ENCODE data around the gene SPOP. TPM values are rescaled to one million over a fixed set of nuclear protein-coding genes. Genes with fewer than 3 reads are reported as not detected.

SPOP gene
- total and polyA plus RNA-seq, 3 experiments from 2014 or later, result 74.8 to 101 (median 75.1) TPM

DNA sequence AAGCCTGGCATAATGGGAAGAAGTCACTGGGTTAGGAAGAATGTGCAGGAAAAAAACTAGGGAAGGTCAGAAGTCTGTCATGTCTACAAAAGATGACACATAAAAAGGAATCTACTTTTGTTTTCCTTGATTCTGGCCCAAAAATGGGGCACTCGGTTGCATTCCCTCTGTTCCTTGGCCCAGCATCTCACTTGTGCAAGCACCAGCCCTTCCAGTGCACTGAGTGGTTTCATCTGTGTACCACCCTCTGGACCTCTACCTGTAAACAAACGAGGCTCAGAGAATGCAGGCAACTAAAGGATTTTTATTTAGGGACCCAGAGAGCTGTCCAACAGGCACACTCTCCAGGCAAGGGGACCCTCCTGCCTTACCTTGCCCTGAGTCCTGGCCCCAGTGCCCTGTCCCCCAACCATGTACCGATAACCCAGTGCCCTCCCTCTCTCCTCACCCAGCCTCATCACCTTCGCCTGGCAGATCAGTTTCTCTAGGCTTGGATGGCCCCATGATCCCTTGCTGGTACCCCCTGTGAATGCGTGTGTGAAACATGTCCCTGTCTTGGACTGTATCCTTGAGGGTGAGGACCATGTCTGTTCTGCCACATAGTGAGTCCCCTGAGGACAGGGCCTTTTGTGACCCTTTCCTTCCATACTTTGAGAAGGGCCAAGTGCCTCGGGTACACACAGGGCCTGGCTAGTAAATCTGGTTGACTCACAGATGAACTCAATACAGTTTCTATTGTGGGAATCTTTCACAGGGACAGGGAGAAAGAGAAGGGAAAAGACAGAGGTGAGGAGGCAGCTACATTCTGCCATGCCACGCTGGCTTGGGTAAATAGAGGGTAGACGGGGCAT is 88.9 kb downstream of the SPOP start:
- Mint-ChIP-seq H3K36me3 (peaks cover 4 to 11% (median 7%) of the 10 kb centered on the region in 3 donors), H3K4me3 (no peak overlapping the region), H3K4me1 (peaks cover 0 to 5% (median 4%) of the 10 kb centered on the region in 3 donors), H3K27me3 (peaks cover 0 to 3% of the 10 kb centered on the region in 2 donors), H3K27ac (peak overlapping the region in 2 of 8 donors; percentile 62 to 83), H3K9me3 (no peaks in the 10 kb centered on the region)
- POLR2A ChIA-PET, result no interaction called here
- peaks cover 4% of the 10 kb centered on the region for H3K36me3 ChIP-seq (ENCODE audit: insufficient read depth, low read length)
- no peaks in the 10 kb centered on the region for H3K9me3 ChIP-seq (ENCODE audit: low read length)
- H3K4me1 ChIP-seq (ENCODE audit: insufficient read depth, low read length), result no peaks in the 10 kb centered on the region
- no peaks in the 10 kb centered on the region for H3K27me3 ChIP-seq (ENCODE audit: insufficient read depth, low read length, poor library complexity, severe bottlenecking)
- no peak overlapping the region for H3K4me3 ChIP-seq (ENCODE audit: low read length)
- no peak overlapping the region for H3K27ac ChIP-seq (ENCODE audit: low read depth, low read length)
- DNase-seq, result no peak
- CTCF ChIA-PET, result interaction anchor here (1.1 kb wide), 1 partner anchor 19 kb away, joined by 3 read pairs; no protein-coding TSS in a partner anchor

DNA sequence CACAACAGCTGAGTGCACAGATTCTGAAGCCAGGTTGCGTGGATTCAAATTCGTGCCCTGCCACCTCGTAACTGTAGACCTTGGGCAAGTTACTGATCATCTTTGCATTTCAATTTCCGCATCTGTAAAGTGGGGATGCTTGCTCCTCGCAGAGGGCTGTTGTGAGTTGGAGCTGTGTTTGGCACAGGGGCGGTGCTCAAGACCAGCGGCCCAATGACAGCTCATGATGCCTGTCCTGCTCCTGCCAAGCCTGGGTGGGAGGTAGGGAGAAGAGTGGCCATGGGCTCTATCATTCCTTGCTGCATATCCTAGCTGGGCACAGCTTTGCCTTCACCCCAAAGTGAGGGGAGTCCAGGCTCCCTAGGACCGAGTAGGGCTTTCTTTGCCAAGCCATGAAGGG is 89.6 kb downstream of the SPOP start:
- Histone ChIP-seq H3K9me3 (ENCODE audit: low read length) (no peaks in the 10 kb centered on the region), H3K27ac (ENCODE audit: low read depth, low read length) (no peak overlapping the region), H3K36me3 (ENCODE audit: insufficient read depth, low read length) (peaks cover 4% of the 10 kb centered on the region), H3K4me1 (ENCODE audit: insufficient read depth, low read length) (no peaks in the 10 kb centered on the region), H3K4me3 (ENCODE audit: low read length) (no peak overlapping the region), H3K27me3 (ENCODE audit: insufficient read depth, low read length, poor library complexity, severe bottlenecking) (no peaks in the 10 kb centered on the region)
- Mint-ChIP-seq H3K36me3 (peaks cover 4 to 11% (median 7%) of the 10 kb centered on the region in 3 donors), H3K9me3 (no peaks in the 10 kb centered on the region), H3K4me1 (peaks cover 0 to 5% (median 4%) of the 10 kb centered on the region in 3 donors), H3K4me3 (no peak overlapping the region), H3K27ac (peak overlapping the region in 1 of 8 donors; percentile 83), H3K27me3 (peaks cover 0 to 3% of the 10 kb centered on the region in 2 donors)
- ChIA-PET POLR2A (no interaction called here), CTCF (interaction anchor here (1.7 kb wide), 1 partner anchor 12 kb away, joined by 4 read pairs; no protein-coding TSS in a partner anchor)
- DNase-seq, result no peak

DNA sequence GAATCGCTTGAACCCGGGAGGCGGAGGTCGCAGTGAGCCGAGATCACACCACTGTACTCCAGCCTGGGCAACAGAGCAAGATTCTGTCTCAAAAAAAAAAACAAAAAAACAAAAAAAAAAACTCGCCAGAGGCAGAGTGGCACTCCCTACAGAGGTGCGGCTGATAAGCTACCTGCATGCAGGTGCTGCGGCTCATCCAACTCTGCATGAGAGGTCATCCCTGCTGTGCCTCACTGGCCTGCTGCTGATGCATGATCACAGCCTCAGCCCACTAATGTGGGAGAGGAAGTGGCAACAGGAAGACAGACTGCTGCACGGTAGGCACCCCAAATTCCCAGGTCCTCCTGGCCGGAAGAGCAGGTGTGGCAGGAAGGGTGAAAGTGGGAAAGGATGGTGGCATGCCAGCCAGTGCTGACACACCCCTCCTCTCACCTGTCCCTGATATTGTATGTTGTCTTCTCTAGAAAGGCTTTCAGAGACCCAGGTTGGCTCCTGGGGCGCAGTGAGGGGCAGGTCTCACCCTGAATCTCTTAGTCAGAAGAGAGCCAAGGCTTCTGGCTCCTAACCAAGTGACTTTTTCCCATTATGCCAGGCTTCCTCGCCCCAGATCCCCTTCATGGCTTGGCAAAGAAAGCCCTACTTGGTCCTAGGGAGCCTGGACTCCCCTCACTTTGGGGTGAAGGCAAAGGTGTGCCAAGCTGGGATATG is 90.4 kb downstream of the SPOP start:
- POLR2A ChIA-PET, result no interaction called here
- Mint-ChIP-seq H3K27me3 (peaks cover 0 to 3% of the 10 kb centered on the region in 2 donors), H3K4me1 (peaks cover 0 to 5% (median 4%) of the 10 kb centered on the region in 3 donors)

DNA sequence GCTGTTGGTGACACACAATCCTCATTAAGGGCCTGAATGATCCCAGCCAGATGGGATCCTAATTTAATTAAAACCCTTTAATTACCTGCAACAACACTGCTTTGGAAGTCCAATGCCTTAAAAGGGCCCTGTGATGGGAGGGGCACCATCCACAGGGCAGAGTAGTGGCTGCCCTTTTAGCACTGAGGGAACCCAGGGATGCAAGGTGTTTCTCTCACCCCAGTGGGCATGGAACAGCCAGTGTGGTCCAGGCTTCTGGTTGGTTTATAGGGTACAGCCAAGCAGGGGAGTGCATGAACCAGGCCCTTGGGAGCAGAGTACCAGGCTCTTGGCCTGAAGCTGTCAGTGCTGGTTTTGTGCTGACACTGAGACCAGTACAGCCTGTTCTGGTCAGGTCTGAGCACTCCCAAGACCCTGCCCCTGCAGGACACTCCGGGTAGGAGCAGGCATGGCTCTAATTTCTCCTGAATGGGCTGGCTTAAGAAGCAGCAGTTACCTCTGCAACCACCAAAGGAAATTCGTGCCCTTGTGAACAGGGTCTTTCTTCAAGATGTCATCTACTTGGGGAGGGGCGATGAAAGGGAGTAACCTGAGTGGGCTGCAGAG is 92.4 kb downstream of the SPOP start:
- H3K4me1 Mint-ChIP-seq, result peaks cover 0 to 5% (median 4%) of the 10 kb centered on the region in 3 donors
- peak overlapping the region in 1 of 8 donors; percentile 12 for H3K27ac Mint-ChIP-seq
- peaks cover 0 to 1% (median 0%) of the 10 kb centered on the region in 3 donors for H3K36me3 Mint-ChIP-seq
- Histone ChIP-seq H3K4me1 (ENCODE audit: insufficient read depth, low read length) (no peaks in the 10 kb centered on the region), H3K36me3 (ENCODE audit: insufficient read depth, low read length) (no peaks in the 10 kb centered on the region), H3K27me3 (ENCODE audit: insufficient read depth, low read length, poor library complexity, severe bottlenecking) (no peaks in the 10 kb centered on the region), H3K9me3 (ENCODE audit: low read length) (no peaks in the 10 kb centered on the region), H3K4me3 (ENCODE audit: low read length) (no peak overlapping the region), H3K27ac (ENCODE audit: low read depth, low read length) (no peak overlapping the region)
- DNase-seq, result no peak
- CTCF ChIA-PET, result no interaction called here
- no peaks in the 10 kb centered on the region for H3K9me3 Mint-ChIP-seq
- H3K4me3 Mint-ChIP-seq, result no peak overlapping the region
- POLR2A ChIA-PET, result no interaction called here
- peaks cover 0 to 3% of the 10 kb centered on the region in 2 donors for H3K27me3 Mint-ChIP-seq

More for the DNA sequence above, 90.4 kb downstream of the SPOP start:
- Mint-ChIP-seq H3K27ac (peak overlapping the region in 1 of 8 donors; percentile 75), H3K4me3 (no peak overlapping the region), H3K9me3 (no peaks in the 10 kb centered on the region), H3K36me3 (peaks cover under 1 to 6% (median 4%) of the 10 kb centered on the region in 3 donors)
- DNase-seq, result no peak
- Histone ChIP-seq H3K27ac (ENCODE audit: low read depth, low read length) (no peak overlapping the region), H3K4me1 (ENCODE audit: insufficient read depth, low read length) (no peaks in the 10 kb centered on the region), H3K9me3 (ENCODE audit: low read length) (no peaks in the 10 kb centered on the region), H3K36me3 (ENCODE audit: insufficient read depth, low read length) (peaks cover 4% of the 10 kb centered on the region), H3K4me3 (ENCODE audit: low read length) (no peak overlapping the region), H3K27me3 (ENCODE audit: insufficient read depth, low read length, poor library complexity, severe bottlenecking) (no peaks in the 10 kb centered on the region)
- CTCF ChIA-PET, result interaction anchor here (1.7 kb wide), 1 partner anchor 11 kb away, joined by 4 read pairs; no protein-coding TSS in a partner anchor

DNA sequence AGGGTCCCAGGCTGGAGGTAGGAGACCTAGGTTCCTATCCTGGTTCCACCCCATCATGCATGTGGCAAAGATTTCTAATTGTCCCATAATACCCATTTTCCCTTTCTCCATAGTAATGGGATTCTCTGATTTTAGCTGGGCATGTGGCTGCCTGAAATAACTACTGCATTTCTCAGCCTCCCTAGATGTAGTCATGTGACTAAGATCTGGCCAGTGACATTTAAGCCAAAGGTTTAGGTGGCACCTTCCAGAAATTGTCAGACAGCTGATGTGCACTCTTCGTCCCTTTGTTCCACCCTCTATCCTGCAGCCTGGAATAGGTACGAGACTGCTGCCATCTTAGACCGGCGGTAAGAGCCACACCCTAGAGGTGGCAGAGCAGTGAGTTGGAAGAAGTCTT is 94.0 kb downstream of the SPOP start:
- H3K9me3 ChIP-seq (ENCODE audit: low read length), result no peaks in the 10 kb centered on the region
- H3K27ac ChIP-seq (ENCODE audit: low read depth, low read length), result no peak overlapping the region
- no peaks in the 10 kb centered on the region for H3K36me3 Mint-ChIP-seq
- H3K4me1 Mint-ChIP-seq, result peaks cover 0 to 5% (median 4%) of the 10 kb centered on the region in 3 donors
- peaks cover 0 to 3% of the 10 kb centered on the region in 2 donors for H3K27me3 Mint-ChIP-seq
- H3K9me3 Mint-ChIP-seq, result no peaks in the 10 kb centered on the region
- ChIA-PET CTCF (no interaction called here), POLR2A (no interaction called here)
- H3K36me3 ChIP-seq (ENCODE audit: insufficient read depth, low read length), result no peaks in the 10 kb centered on the region
- H3K27me3 ChIP-seq (ENCODE audit: insufficient read depth, low read length, poor library complexity, severe bottlenecking), result no peaks in the 10 kb centered on the region
- no peaks in the 10 kb centered on the region for H3K4me1 ChIP-seq (ENCODE audit: insufficient read depth, low read length)
- peak overlapping the region in 2 of 8 donors; percentile 47 to 53 for H3K27ac Mint-ChIP-seq
- no peak overlapping the region for H3K4me3 ChIP-seq (ENCODE audit: low read length)
- no peak overlapping the region for H3K4me3 Mint-ChIP-seq
- DNase-seq, result no peak

DNA sequence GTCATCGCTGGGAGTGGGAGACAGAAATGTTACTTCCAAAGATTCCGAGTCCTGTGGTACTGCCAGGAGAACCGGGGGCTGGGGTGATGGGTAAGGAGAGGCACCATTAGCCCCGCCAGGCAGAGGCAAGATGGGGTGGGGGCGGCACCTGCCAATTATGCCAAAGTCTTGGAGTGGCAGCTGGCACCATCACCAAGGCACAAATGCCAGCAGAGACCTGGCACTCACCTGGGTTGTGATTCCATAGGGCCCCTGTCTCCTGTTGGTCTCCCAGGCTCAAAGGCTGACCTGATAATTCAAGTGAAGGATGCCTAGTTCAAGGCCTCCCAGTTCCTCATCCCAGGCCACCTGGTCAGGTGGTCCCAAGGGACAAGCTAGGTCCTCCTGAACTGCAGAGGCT is 94.7 kb downstream of the SPOP start:
- no peak overlapping the region for H3K4me3 Mint-ChIP-seq
- no peaks in the 10 kb centered on the region for H3K9me3 ChIP-seq (ENCODE audit: low read length)
- H3K9me3 Mint-ChIP-seq, result no peaks in the 10 kb centered on the region
- no peak overlapping the region for H3K27ac ChIP-seq (ENCODE audit: low read depth, low read length)
- H3K27me3 ChIP-seq (ENCODE audit: insufficient read depth, low read length, poor library complexity, severe bottlenecking), result peaks cover under 1% of the 10 kb centered on the region
- H3K36me3 Mint-ChIP-seq, result no peaks in the 10 kb centered on the region
- ChIA-PET CTCF (interaction anchor here (0.8 kb wide), 1 partner anchor 13 kb away, joined by 3 read pairs; no protein-coding TSS in a partner anchor), POLR2A (no interaction called here)
- H3K4me1 ChIP-seq (ENCODE audit: insufficient read depth, low read length), result no peaks in the 10 kb centered on the region
- H3K4me3 ChIP-seq (ENCODE audit: low read length), result no peak overlapping the region
- no peak for DNase-seq
- H3K4me1 Mint-ChIP-seq, result peaks cover 0 to 4% (median 4%) of the 10 kb centered on the region in 3 donors
- no peaks in the 10 kb centered on the region for H3K36me3 ChIP-seq (ENCODE audit: insufficient read depth, low read length)
- H3K27ac Mint-ChIP-seq, result no peak overlapping the region
- peaks cover 3 to 10% of the 10 kb centered on the region in 2 donors for H3K27me3 Mint-ChIP-seq

DNA sequence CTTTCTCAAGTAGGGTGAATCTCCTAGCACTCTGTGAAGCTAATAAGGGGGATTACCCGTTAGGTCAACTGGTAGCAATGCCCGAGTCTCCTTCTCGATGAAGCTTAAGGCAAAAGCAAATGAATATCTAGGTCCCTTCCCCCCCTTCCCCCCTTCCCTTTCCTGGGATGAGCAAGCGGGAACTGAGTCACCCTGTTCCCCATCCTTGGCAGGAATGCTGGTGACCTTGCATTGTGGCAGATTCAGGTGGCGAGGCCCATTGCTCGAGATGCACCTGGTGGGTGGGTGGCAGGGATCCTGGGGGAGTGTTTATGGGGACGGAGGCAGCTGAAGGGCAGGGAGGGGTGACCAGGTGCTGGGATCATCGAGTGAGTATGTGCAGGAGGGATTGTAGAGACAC is 95.1 kb downstream of the SPOP start:
- no peak for DNase-seq
- Mint-ChIP-seq H3K9me3 (no peaks in the 10 kb centered on the region), H3K4me3 (no peak overlapping the region), H3K27me3 (peaks cover 7 to 14% of the 10 kb centered on the region in 2 donors), H3K27ac (no peak overlapping the region), H3K36me3 (no peaks in the 10 kb centered on the region), H3K4me1 (peaks cover 0 to 4% (median 2%) of the 10 kb centered on the region in 3 donors)
- no peak overlapping the region for H3K4me3 ChIP-seq (ENCODE audit: low read length)
- no peak overlapping the region for H3K27ac ChIP-seq (ENCODE audit: low read depth, low read length)
- H3K27me3 ChIP-seq (ENCODE audit: insufficient read depth, low read length, poor library complexity, severe bottlenecking), result peaks cover 5% of the 10 kb centered on the region
- no peaks in the 10 kb centered on the region for H3K4me1 ChIP-seq (ENCODE audit: insufficient read depth, low read length)
- ChIA-PET CTCF (interaction anchor here (0.8 kb wide), 1 partner anchor 13 kb away, joined by 3 read pairs; no protein-coding TSS in a partner anchor), POLR2A (no interaction called here)
- no peaks in the 10 kb centered on the region for H3K9me3 ChIP-seq (ENCODE audit: low read length)
- H3K36me3 ChIP-seq (ENCODE audit: insufficient read depth, low read length), result no peaks in the 10 kb centered on the region
